MM.1S (cell line): ENCODE measurements around the gene CCDC14.

Experiments used
- DNase-seq: peaks from one replicate; pipeline ENCODE4 v3.0.0-alpha.2; 2015
- H2AFZ ChIP-seq: fragments of 300-600 bp; sonication (generic); 2 replicates; pipeline ENCODE4 v1.6.0; 2016; ENCODE audit warnings: antibody characterized with exemption, low read length
- H3F3A ChIP-seq: fragments of 300-600 bp; sonication (generic); 2 replicates; pipeline ENCODE4 v1.6.1; 2016; ENCODE audit warnings: mild to moderate bottlenecking, antibody characterized with exemption, low read length, moderate library complexity, mixed read lengths; ENCODE audit not compliant: insufficient read depth
- H3K27ac ChIP-seq: fragments of 300-600 bp; sonication (generic); 2 replicates; pipeline ENCODE4 v1.5.1; 2016; ENCODE audit warnings: mild to moderate bottlenecking, low read length
- H3K27me3 ChIP-seq: fragments of 300-600 bp; sonication (generic); replicated peaks from 2 replicates; pipeline ENCODE4 v1.6.0; 2016; ENCODE audit warnings: low read length; ENCODE audit not compliant: insufficient read depth
- H3K36me3 ChIP-seq: fragments of 300-600 bp; sonication (generic); replicated peaks from 2 replicates; pipeline ENCODE4 v1.6.1; 2016; ENCODE audit warnings: mild to moderate bottlenecking, low read length, mixed read lengths; ENCODE audit not compliant: insufficient read depth
- H3K4me1 ChIP-seq: fragments of 300-600 bp; sonication (generic); 2 replicates; pipeline ENCODE4 v1.6.1; 2016; ENCODE audit warnings: low read length, mixed read lengths
- H3K4me2 ChIP-seq: fragments of 300-600 bp; sonication (generic); 2 replicates; pipeline ENCODE4 v1.6.0; 2016; ENCODE audit warnings: low read depth, low read length
- H3K4me3 ChIP-seq: fragments of 300-600 bp; sonication (generic); 2 replicates; pipeline ENCODE4 v1.5.1; 2016; ENCODE audit warnings: low read length, mixed read lengths
- H3K79me2 ChIP-seq: fragments of 300-600 bp; sonication (generic); 2 replicates; pipeline ENCODE4 v1.6.1; 2016; ENCODE audit warnings: mixed run types, low read length, mixed read lengths
- H3K9ac ChIP-seq: fragments of 300-600 bp; sonication (generic); 2 replicates; pipeline ENCODE4 v1.6.1; 2016; ENCODE audit warnings: low read length, mixed read lengths
- H3K9me2 ChIP-seq: fragments of 300-600 bp; sonication (generic); replicated peaks from 2 replicates; pipeline ENCODE4 v1.6.1; 2016; ENCODE audit warnings: mild to moderate bottlenecking, low read length, mixed read lengths; ENCODE audit not compliant: insufficient read depth
- H3K9me3 ChIP-seq: fragments of 300-600 bp; sonication (generic); replicated peaks from 2 replicates; pipeline ENCODE4 v1.6.1; 2016; ENCODE audit warnings: mild to moderate bottlenecking, low read length, mixed read lengths; ENCODE audit not compliant: insufficient read depth
- H4K20me1 ChIP-seq: fragments of 300-600 bp; sonication (generic); 2 replicates; pipeline ENCODE4 v1.6.1; 2016; ENCODE audit warnings: mild to moderate bottlenecking, low read length, moderate library complexity, mixed read lengths; ENCODE audit not compliant: insufficient read depth
- CTCF ChIP-seq: fragments of 300-600 bp; sonication (generic); IDR thresholded peaks from 2 replicates; pipeline ENCODE4 v1.5.1; 2016; ENCODE audit warnings: antibody characterized with exemption, low read length, mixed read lengths
- EZH2 ChIP-seq: fragments of 300-600 bp; sonication (generic); optimal IDR thresholded peaks from 2 replicates; pipeline ENCODE3; 2017; ENCODE audit warnings: low read depth, mild to moderate bottlenecking, antibody characterized with exemption, low read length, mixed read lengths
- EZH2phosphoT487 ChIP-seq: fragments of 300-600 bp; sonication (generic); IDR thresholded peaks from 2 replicates; pipeline ENCODE4 v1.6.1; 2018; ENCODE audit warnings: antibody characterized with exemption, low read length

The CCDC14 gene

GRCh38 chr3:123872621-123873020 lies 88.4 kb downstream of the CCDC14 start:
- Histone ChIP-seq H3K36me3 (no peaks in the 10 kb centered on the region), H3K79me2 (no peaks in the 10 kb centered on the region), H3K27me3 (no peaks in the 10 kb centered on the region), H2AFZ (no peak overlapping the region), H3K27ac (no peak overlapping the region), H3K4me2 (peak overlapping the region; percentile 11; the same call in 1 of the 2 replicates), H3K9ac (no peak overlapping the region), H3K9me2 (no peaks in the 10 kb centered on the region), H3K4me3 (no peak overlapping the region), H3K9me3 (no peaks in the 10 kb centered on the region), H3K4me1 (peaks cover 37% of the 10 kb centered on the region), H3F3A (peaks cover 13% of the 10 kb centered on the region), H4K20me1 (no peaks in the 10 kb centered on the region)
- no peak for TF ChIP-seq EZH2phosphoT487
- TF ChIP-seq EZH2: no peak
- TF ChIP-seq CTCF: no peak
- no peak for DNase-seq

DNA sequence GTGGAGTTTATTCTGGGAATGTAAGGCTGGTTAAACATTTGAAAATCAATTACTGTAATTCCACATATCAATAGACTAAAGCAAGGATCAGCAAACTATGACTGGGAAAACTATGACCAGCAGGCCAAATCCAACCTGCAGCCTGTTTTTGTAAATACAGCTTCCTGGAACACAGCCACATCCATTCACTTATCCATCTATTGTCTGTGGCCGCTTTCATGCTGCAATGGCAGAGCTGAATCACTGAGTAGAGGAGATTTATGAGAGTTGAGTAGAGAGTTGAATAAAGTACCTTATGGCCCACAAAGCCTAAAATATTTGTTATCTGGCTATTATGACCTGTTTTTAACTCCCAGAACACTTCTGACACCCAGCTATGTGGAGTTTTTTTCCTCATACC lies 89.1 kb downstream of the CCDC14 start:
- no peak overlapping the region for H3K4me2 ChIP-seq
- no peak overlapping the region for H3K27ac ChIP-seq
- H3K9me2 ChIP-seq: no peaks in the 10 kb centered on the region
- TF ChIP-seq EZH2 (no peak), EZH2phosphoT487 (no peak), CTCF (no peak)
- no peaks in the 10 kb centered on the region for H3K9me3 ChIP-seq
- H3K27me3 ChIP-seq: no peaks in the 10 kb centered on the region
- H3K79me2 ChIP-seq: no peaks in the 10 kb centered on the region
- DNase-seq: no peak
- H2AFZ ChIP-seq: no peak overlapping the region
- no peak overlapping the region for H3K4me3 ChIP-seq
- no peak overlapping the region for H3K9ac ChIP-seq
- H3K4me1 ChIP-seq: peaks cover 37% of the 10 kb centered on the region
- H3F3A ChIP-seq: peaks cover 13% of the 10 kb centered on the region
- H4K20me1 ChIP-seq: no peaks in the 10 kb centered on the region
- no peaks in the 10 kb centered on the region for H3K36me3 ChIP-seq

GRCh38 chr3:123870033-123870432 lies 91.0 kb downstream of the CCDC14 start:
- DNase-seq: peak; percentile 72
- no peaks in the 10 kb centered on the region for H3K36me3 ChIP-seq
- H3K27me3 ChIP-seq: no peaks in the 10 kb centered on the region
- H3K79me2 ChIP-seq: no peaks in the 10 kb centered on the region
- peaks cover 13% of the 10 kb centered on the region for H3F3A ChIP-seq
- peaks cover 37% of the 10 kb centered on the region for H3K4me1 ChIP-seq
- H3K9ac ChIP-seq: no peak overlapping the region
- peak overlapping the region; percentile 27; the same call in 1 of the 2 replicates for H3K4me2 ChIP-seq
- H3K9me2 ChIP-seq: no peaks in the 10 kb centered on the region
- no peaks in the 10 kb centered on the region for H3K9me3 ChIP-seq
- H3K4me3 ChIP-seq: no peak overlapping the region
- peak overlapping the region; percentile 63; the same call in 1 of the 2 replicates for H3K27ac ChIP-seq
- no peaks in the 10 kb centered on the region for H4K20me1 ChIP-seq
- peak overlapping the region; percentile 36; the same call in 1 of the 2 replicates for H2AFZ ChIP-seq
- TF ChIP-seq CTCF (no peak), EZH2phosphoT487 (no peak), EZH2 (no peak)
